Measurements from ENCODE around the gene TRIM15. TPM values are rescaled to one million over a fixed set of nuclear protein-coding genes. Genes with fewer than 3 reads are reported as not detected.

The TRIM15 gene
- total RNA-seq, 1 experiment from 2014 or later: not detected

DNA sequence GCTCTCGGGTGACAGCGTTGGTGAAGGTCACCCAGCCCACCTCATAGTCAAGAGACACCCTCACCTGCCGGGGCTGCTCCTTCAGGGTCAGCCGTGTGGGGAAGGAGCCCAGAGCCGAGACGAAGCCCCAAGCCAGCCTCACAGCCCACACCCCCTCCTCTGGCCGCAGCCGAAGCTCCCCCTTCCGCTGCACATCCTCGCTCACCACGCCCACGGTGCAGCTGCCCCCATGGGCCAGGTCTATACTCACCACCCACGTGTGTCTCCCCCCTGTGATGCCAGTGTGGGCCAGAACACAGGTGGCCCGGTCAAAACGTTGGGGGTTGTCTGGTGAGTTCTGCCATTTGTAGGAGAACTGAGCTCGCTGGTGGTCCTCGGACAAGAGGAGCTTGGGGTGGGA, 9.3 kb upstream of the TRIM15 start:
- Histone ChIP-seq H3K36me3 (replicated peaks; ENCODE audit: control insufficient read depth, insufficient read depth, low read length) (no peaks in the 10 kb centered on the region), H3K27me3 (ENCODE audit: control insufficient read depth, insufficient read depth, low read length) (peaks cover 6% of the 10 kb centered on the region; the same call in 1 of the 2 replicates), H3K4me3 (ENCODE audit: insufficient read depth, low read depth, low read length) (no peak overlapping the region)
- DNase-seq: no peak

DNA sequence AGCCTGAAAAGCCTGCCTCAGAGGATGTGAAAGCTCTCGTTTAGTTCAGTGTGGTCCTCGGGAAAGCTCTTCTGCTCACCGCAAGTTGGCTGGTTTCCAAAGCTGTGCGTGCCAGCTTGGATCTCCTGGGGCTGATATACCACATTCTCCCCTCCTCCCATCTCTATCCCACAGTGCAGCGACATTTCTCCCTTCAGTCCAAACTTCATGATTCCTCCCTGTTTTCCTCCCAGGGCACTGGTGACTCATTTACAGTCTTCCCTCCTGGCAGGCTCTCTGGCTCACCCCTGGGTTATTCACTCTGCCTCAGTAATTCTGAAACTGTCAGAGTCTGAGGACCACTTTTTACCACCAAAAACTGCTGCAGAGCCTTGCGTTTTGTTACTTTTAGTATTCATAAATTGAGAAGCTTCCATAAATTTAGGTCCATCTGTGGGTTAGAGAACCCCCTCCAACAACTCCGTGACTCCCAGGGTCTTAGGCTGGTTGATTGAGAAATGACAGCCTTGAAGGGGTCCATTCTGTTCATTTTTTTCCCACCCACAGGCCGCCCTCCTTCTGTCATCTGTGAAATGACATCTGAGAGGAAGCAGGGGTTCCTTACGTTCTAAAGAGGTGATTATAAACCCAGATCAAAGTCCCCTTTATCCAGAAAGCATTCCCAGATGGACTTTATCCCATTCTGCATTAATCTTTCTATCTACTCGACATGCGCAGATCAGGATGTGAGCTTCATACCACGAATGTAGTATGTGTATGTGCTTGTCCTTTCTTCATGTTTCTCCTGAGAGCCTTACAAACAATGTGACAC, 8.4 kb upstream of the TRIM15 start:
- H3K27me3 ChIP-seq (ENCODE audit: control insufficient read depth, insufficient read depth, low read length): peaks cover 6% of the 10 kb centered on the region; the same call in 1 of the 2 replicates
- no peak for DNase-seq
- H3K4me3 ChIP-seq (ENCODE audit: insufficient read depth, low read depth, low read length): no peak overlapping the region
- H3K36me3 ChIP-seq (replicated peaks; ENCODE audit: control insufficient read depth, insufficient read depth, low read length): no peaks in the 10 kb centered on the region

DNA sequence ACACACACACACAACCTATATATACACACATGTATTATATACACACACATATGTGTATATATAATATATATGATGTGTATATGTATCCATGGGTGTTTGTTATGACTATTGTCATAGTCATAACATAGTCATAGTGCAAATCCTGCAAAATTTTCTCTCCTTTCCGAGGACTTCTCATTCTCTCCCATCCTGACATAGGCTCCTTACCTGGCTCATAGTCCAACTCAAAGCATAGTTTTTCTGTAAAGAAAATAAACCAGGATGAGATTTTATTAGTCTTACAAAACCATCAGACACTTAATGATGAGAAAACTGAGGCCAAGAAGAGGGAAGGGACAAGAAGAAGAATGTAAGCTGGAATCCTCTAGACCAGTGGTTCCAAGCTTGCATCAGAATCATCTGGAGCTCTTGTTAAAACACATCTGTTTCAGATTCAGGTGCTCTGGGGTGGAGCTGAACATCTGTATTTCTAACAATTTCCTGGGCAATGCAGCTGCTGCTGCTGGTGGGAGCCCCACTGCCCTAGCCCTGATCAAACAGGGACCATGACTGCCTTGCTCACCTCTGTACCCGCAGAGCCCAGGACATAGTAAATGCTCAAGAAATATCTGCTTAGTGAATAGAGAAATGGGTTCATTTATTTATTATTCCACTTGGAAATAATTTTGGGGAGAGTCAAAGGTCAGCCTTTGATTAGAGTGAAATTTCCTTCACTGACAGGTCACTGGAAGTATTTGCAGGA, 7.7 kb upstream of the TRIM15 start:
- DNase-seq: no peak
- Histone ChIP-seq H3K4me3 (ENCODE audit: insufficient read depth, low read depth, low read length) (no peak overlapping the region), H3K27me3 (ENCODE audit: control insufficient read depth, insufficient read depth, low read length) (peaks cover 4% of the 10 kb centered on the region; the same call in 1 of the 2 replicates), H3K36me3 (replicated peaks; ENCODE audit: control insufficient read depth, insufficient read depth, low read length) (no peaks in the 10 kb centered on the region)

DNA sequence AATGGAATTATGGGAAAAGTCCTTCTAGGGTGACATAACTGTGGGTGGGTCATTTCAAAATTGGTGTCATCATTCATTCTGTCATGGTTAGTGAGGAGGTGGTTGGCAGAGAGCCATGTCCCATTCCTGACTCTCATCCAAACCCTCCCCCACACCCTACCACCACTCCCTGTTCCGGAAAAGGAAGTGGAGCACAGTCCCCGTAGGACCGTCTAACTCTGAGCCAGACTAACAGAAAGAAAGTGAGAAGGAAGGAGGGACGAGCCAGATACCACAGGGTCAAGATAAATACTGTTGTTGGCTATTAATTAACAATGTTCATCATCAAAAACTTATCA, 7.1 kb upstream of the TRIM15 start:
- H3K36me3 ChIP-seq (replicated peaks; ENCODE audit: control insufficient read depth, insufficient read depth, low read length): no peaks in the 10 kb centered on the region
- no peak overlapping the region for H3K4me3 ChIP-seq (ENCODE audit: insufficient read depth, low read depth, low read length)
- no peak for DNase-seq
- H3K27me3 ChIP-seq (ENCODE audit: control insufficient read depth, insufficient read depth, low read length): peaks cover 4% of the 10 kb centered on the region; the same call in 1 of the 2 replicates

DNA sequence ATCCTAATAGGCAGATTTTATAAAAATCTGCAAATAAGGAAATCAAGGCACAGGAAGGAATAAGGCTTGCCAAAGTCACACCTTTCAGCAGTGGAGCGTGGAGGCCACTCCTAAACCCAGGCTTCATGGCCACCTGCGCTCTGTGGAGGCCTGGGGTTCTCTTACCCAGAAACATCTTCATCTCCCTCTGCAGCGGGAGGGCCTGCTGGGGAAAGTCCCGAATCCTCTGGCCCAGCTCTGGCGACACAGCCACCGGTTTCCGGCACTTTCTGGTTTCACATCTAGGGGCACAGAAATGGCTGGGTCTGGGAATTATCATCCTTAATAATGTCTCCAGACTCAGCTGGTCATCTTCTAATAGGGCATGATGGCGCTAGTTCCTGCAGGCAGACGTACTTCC, 6.6 kb upstream of the TRIM15 start:
- no peak for DNase-seq
- H3K4me3 ChIP-seq (ENCODE audit: insufficient read depth, low read depth, low read length): no peak overlapping the region
- H3K36me3 ChIP-seq (replicated peaks; ENCODE audit: control insufficient read depth, insufficient read depth, low read length): no peaks in the 10 kb centered on the region
- peaks cover 4% of the 10 kb centered on the region; the same call in 1 of the 2 replicates for H3K27me3 ChIP-seq (ENCODE audit: control insufficient read depth, insufficient read depth, low read length)

DNA sequence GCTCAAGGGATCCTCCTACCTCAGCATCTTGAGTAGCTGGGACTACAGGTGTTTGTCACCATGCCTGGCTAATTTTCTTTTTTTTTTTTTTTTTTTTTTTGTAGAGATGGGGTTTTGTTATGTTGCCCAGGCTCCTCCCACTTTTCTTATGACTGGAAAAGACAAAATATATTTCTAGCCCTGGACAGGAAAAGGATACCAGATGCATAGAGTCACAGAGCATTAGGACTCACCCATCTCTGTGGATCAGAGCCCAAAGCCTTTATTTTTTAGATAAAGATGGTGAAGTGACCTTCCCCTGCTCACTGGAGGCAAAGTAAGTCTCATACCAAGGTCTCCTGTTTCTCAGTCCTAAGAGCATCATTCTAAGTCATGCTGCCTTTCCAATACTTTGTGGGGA, 5.8 kb upstream of the TRIM15 start:
- Histone ChIP-seq H3K27me3 (ENCODE audit: control insufficient read depth, insufficient read depth, low read length) (peaks cover 4% of the 10 kb centered on the region; the same call in 1 of the 2 replicates), H3K36me3 (replicated peaks; ENCODE audit: control insufficient read depth, insufficient read depth, low read length) (no peaks in the 10 kb centered on the region)

DNA sequence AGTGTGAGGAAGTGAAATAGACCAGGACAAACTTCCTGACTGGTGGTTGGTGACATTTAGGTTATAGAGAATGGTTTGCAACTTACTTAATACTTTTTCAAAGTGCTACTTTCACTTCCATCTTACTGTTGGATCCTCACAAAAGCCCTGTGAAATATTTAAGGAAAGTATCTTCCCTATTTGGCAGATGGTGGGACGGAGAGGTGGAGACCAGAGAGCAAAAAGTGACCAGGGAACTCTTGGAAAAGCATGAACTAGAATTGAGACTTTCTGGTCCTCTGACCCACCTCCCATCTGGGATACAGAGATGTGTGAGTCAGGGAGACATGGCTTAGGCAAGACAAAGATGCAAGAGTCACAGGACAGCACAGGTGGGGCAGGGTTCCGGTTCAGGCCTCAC, 5.3 kb upstream of the TRIM15 start:
- Histone ChIP-seq H3K4me3 (ENCODE audit: insufficient read depth, low read depth, low read length) (no peak overlapping the region), H3K36me3 (replicated peaks; ENCODE audit: control insufficient read depth, insufficient read depth, low read length) (no peaks in the 10 kb centered on the region), H3K27me3 (ENCODE audit: control insufficient read depth, insufficient read depth, low read length) (peaks cover 3% of the 10 kb centered on the region; the same call in 1 of the 2 replicates)
- no peak for DNase-seq

More for the DNA sequence above, 5.8 kb upstream of the TRIM15 start:
- DNase-seq: no peak
- H3K4me3 ChIP-seq (ENCODE audit: insufficient read depth, low read depth, low read length): no peak overlapping the region

GRCh38 chr6:30158475-30159040, 4.8 kb upstream of the TRIM15 start:
- Histone ChIP-seq H3K27me3 (ENCODE audit: control insufficient read depth, insufficient read depth, low read length) (peaks cover 2% of the 10 kb centered on the region; the same call in 1 of the 2 replicates), H3K36me3 (replicated peaks; ENCODE audit: control insufficient read depth, insufficient read depth, low read length) (no peaks in the 10 kb centered on the region), H3K4me3 (ENCODE audit: insufficient read depth, low read depth, low read length) (no peak overlapping the region)
- no peak for DNase-seq

GRCh38 chr6:30160008-30160784, 3.1 kb upstream of the TRIM15 start:
- no peak for DNase-seq
- no peaks in the 10 kb centered on the region for H3K36me3 ChIP-seq (replicated peaks; ENCODE audit: control insufficient read depth, insufficient read depth, low read length)
- no peak overlapping the region for H3K4me3 ChIP-seq (ENCODE audit: insufficient read depth, low read depth, low read length)
- peaks cover 2% of the 10 kb centered on the region for H3K27me3 ChIP-seq (ENCODE audit: control insufficient read depth, insufficient read depth, low read length)

DNA sequence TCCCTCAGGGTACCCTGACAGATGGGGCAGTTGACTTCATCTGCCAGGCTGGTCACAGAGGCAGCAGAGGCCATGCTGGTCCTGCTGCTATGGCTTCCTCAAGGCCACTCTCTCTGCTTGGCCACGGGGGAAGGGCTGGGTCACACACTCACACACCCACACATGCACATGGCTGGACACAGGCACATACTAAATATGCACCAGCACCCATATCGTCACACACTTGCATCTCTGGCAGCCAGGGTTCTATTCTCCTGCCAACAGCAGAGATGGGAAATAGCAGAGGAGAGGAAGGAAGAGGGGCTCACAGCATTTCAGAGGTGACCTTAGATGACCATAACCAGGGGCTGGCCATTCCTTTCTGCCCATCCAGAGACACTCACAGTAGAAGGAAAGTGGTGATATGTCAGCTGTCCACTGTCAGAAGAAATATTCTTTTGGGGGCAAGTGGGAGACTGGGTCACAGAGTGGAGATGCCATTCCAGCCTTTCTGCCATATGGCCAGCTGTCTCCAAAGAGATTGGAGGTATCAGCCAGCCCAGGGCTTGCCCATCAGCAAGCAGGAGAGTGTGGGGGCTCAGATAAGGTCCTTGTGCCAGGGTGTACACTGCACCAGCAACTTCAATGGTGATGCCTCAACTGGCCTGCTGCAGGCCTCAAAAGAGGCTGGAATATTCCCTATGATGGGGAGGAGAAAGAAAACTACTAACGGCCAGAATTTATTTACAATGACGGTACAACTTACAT, 2.4 kb upstream of the TRIM15 start, which contains the start of gene TRIM10:
TRIM10 (minus strand) TSS at position 427 of the 747 bp plus-strand sequence; CDS start at position 74, 353 bp downstream.
- DNase-seq: no peak
- H3K27me3 ChIP-seq (ENCODE audit: control insufficient read depth, insufficient read depth, low read length): peaks cover 2% of the 10 kb centered on the region
- H3K36me3 ChIP-seq (replicated peaks; ENCODE audit: control insufficient read depth, insufficient read depth, low read length): no peaks in the 10 kb centered on the region
- H3K4me3 ChIP-seq (ENCODE audit: insufficient read depth, low read depth, low read length): no peak within 1 kb of the TSS

DNA sequence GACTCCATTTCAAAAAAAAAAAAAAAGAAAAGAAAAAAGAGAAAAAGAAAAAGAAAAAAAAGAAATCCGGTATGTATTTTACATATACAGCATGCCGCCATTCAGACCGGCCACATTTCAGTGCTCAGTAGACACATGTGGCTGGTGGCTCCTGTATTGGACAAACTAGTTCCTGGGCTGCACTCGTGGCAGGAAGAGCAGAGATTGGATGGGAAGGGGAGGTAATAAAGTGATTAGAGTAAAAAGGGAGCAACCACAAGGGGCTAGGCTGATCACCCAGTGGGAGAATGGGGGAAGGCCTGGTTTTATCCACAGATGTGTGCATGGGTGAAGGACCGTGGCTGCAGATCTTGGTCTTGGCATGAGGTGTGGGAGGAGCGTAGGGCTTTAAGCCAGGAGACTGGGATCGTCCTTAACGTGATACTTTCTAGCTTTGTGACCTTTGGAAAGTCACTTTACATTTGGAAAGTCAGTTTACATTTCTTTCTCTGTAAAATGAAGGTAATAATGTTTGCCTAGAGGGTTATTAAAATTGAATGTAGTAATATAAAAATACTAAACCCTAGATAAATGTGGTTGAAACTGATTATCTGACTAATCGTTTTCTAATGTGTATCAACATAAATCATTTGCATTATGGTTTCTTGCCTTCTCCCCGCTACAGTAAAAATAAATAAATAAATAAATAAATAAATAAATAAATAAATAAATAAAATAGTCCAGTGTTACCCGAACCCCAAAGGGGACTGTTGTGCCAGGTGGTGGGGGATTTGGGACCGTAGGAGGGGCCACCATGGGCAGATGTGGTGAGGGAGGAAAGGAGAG, 869 bp upstream of the TRIM15 start:
- H3K4me3 ChIP-seq (ENCODE audit: insufficient read depth, low read depth, low read length): no peak overlapping the region

GRCh38 chr6:30163918-30164654, 740 bp downstream of the TRIM15 start:
- H3K4me3 ChIP-seq (ENCODE audit: insufficient read depth, low read depth, low read length): no peak overlapping the region
- no peaks in the 10 kb centered on the region for H3K36me3 ChIP-seq (replicated peaks; ENCODE audit: control insufficient read depth, insufficient read depth, low read length)
- peaks cover 4% of the 10 kb centered on the region for H3K27me3 ChIP-seq (ENCODE audit: control insufficient read depth, insufficient read depth, low read length)

More for the DNA sequence above, 869 bp upstream of the TRIM15 start:
- Histone ChIP-seq H3K36me3 (replicated peaks; ENCODE audit: control insufficient read depth, insufficient read depth, low read length) (no peaks in the 10 kb centered on the region), H3K27me3 (ENCODE audit: control insufficient read depth, insufficient read depth, low read length) (peaks cover 4% of the 10 kb centered on the region)
- no peak for DNase-seq

More at GRCh38 chr6:30163918-30164654, 740 bp downstream of the TRIM15 start:
- DNase-seq: no peak
